ENCODE data around the gene ABT1.

ABT1 gene

GRCh38 chr6:26561533-26562466 lies 35.0 kb upstream of the ABT1 start:
- no peak for DNase-seq
- no peak overlapping the region for H3K27ac ChIP-seq
- H3K4me3 ChIP-seq (ENCODE audit: low read depth, low read length): no peak overlapping the region
- no peaks in the 10 kb centered on the region for H3K27me3 ChIP-seq (ENCODE audit: insufficient read depth, low read depth, severe bottlenecking)
- H3K9me3 ChIP-seq (ENCODE audit: severe bottlenecking): no peaks in the 10 kb centered on the region
- TF ChIP-seq CTCF (IDR thresholded peaks at IDR 0.05; ENCODE audit: low read depth, low read length): no peak
- H3K36me3 ChIP-seq: no peaks in the 10 kb centered on the region

GRCh38 chr6:26563488-26563887 lies 33.3 kb upstream of the ABT1 start:
- Histone ChIP-seq H3K27ac (no peak overlapping the region), H3K4me3 (ENCODE audit: low read depth, low read length) (no peak overlapping the region), H3K36me3 (no peaks in the 10 kb centered on the region), H3K9me3 (ENCODE audit: severe bottlenecking) (no peaks in the 10 kb centered on the region), H3K27me3 (ENCODE audit: insufficient read depth, low read depth, severe bottlenecking) (no peaks in the 10 kb centered on the region)
- no peak for TF ChIP-seq CTCF (IDR thresholded peaks at IDR 0.05; ENCODE audit: low read depth, low read length)
- DNase-seq: no peak

- Histone ChIP-seq H3K27me3 (ENCODE audit: insufficient read depth, low read depth, severe bottlenecking) (no peaks in the 10 kb centered on the region), H3K36me3 (peaks cover 4% of the 10 kb centered on the region; the same call in 1 of the 2 replicates), H3K27ac (peak overlapping the region; percentile 25; the same call in 1 of the 2 replicates), H3K4me3 (ENCODE audit: low read depth, low read length) (peak overlapping the region; percentile 97), H3K9me3 (ENCODE audit: severe bottlenecking) (no peaks in the 10 kb centered on the region)
- DNase-seq: peak; percentile 97
- peak; percentile 71 for TF ChIP-seq CTCF (IDR thresholded peaks at IDR 0.05; ENCODE audit: low read depth, low read length)
These were observed 27.9 kb upstream of the ABT1 start for GRCh38 chr6:26568601-26569432.

- DNase-seq: no peak
- TF ChIP-seq CTCF (IDR thresholded peaks at IDR 0.05; ENCODE audit: low read depth, low read length): no peak
- H3K36me3 ChIP-seq: peaks cover 4% of the 10 kb centered on the region; the same call in 1 of the 2 replicates
- H3K4me3 ChIP-seq (ENCODE audit: low read depth, low read length): peak overlapping the region; percentile 97
- no peak overlapping the region for H3K27ac ChIP-seq
- H3K9me3 ChIP-seq (ENCODE audit: severe bottlenecking): no peaks in the 10 kb centered on the region
- no peaks in the 10 kb centered on the region for H3K27me3 ChIP-seq (ENCODE audit: insufficient read depth, low read depth, severe bottlenecking)
These were observed 27.4 kb upstream of the ABT1 start for GRCh38 chr6:26569433-26569764.

- TF ChIP-seq CTCF (IDR thresholded peaks at IDR 0.05; ENCODE audit: low read depth, low read length): no peak
- no peaks in the 10 kb centered on the region for H3K9me3 ChIP-seq (ENCODE audit: severe bottlenecking)
- peaks cover 4% of the 10 kb centered on the region; the same call in 1 of the 2 replicates for H3K36me3 ChIP-seq
- no peak overlapping the region for H3K4me3 ChIP-seq (ENCODE audit: low read depth, low read length)
- DNase-seq: no peak
- no peaks in the 10 kb centered on the region for H3K27me3 ChIP-seq (ENCODE audit: insufficient read depth, low read depth, severe bottlenecking)
- no peak overlapping the region for H3K27ac ChIP-seq
These were observed 26.5 kb upstream of the ABT1 start for GRCh38 chr6:26570027-26570809.
